LNCAP (cell line): ENCODE results near the gene CCDC73.

Experiments used
- CTCF ChIP-seq: fragments of 450-650 bp; IDR thresholded peaks from 2 replicates; pipeline ENCODE4 v1.5.1; 2017; ENCODE audit warnings: mild to moderate bottlenecking

The CCDC73 gene

GRCh38 chr11:32575070-32575469, 219.4 kb downstream of the CCDC73 start:
- TF ChIP-seq CTCF = no peak

DNA sequence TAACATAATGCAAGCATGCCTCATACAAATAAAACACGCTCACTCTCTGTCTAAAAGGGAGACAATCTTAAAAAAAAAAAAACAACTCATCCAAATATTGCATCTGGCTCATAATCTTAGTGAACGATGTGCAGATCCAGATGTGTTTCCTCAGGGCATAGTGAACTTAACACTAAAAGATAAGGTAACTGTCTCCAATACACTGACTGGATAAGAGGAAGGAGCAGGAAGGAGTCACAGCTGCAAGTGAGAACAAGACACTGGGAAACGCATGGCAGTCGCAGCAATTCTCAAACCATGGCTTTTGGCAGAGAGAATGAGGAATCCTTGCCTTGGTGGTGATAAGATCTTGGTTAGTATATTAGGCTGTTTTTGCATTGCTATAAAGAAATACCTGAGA, 220.0 kb downstream of the CCDC73 start:
- no peak for TF ChIP-seq CTCF

GRCh38 chr11:32573228-32573627, 221.2 kb downstream of the CCDC73 start:
- no peak for TF ChIP-seq CTCF

DNA sequence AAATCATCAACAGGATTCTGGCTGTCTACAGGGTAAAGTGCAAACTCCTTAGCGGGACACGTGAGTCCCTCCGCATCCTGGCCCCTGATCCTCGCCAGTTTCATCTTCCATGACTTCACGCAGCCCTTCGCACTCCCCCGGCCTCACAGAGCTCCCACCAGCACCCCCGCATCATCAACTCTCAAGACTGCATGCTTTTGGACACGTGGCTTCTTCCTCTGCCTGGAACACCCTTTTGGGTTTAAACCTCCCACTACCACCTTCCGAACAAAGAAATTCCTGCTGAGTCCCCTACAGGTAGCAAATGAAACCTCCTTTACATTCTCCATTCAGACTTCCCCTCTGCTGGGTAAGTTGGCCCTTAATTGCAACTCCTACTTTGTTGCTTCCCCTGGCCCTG, 223.4 kb downstream of the CCDC73 start:
- no peak for TF ChIP-seq CTCF

DNA sequence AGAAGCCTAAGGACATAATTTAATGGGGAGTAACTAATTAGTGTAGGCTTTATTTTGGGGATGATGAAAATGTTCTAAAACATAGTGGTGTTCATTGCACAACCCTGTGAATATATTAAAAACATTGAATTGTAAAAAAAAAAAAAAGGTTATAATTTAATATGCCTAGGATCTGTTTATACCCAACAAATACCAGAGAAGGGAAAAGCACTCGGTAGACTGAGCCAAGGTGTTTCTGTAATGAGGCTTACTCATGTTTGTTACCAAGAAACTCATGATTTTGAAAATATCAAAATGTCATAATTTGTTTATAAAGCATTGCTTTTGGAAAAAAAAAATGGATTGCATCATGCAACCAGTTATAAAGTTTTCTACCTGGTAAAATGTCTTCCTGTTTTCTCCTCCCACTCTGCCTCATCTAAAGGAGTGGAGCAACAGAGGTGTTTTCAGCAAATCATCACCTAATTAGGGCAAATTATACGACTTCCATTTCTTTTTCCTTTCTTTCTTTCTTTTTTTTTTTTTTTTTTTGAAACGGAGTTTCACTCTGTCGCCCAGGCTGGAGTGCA, 225.1 kb downstream of the CCDC73 start:
- no peak for TF ChIP-seq CTCF

- no peak for TF ChIP-seq CTCF
Measured at GRCh38 chr11:32567154-32567553, 227.3 kb downstream of the CCDC73 start.

DNA sequence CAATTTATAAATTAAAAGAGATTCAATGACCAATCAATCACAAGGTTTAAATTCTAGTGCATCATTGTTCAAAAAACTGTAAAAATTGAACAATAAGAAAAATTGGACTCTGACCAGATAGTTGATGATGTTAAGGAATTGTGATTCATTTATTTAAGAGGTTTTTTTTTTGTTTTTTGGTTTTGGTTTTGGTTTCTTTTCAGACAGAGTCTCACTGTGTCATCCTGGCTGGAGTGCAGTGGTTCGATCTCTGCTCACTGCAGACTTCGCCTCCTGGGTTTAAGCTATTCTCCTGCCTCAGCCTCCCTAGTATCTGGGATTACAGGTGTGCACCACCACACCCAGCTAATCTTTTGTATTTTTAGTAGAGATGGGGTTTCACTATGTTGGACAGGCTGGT, 227.9 kb downstream of the CCDC73 start:
- TF ChIP-seq CTCF = no peak

GRCh38 chr11:32563600-32563959, 230.9 kb downstream of the CCDC73 start:
- TF ChIP-seq CTCF = no peak
